ENCODE data around the gene MALAT1. TPM values are rescaled to one million over a fixed set of nuclear protein-coding genes. Genes with fewer than 3 reads are reported as not detected.
A peak's percentile ranks its signal among the peaks of the same experiment; 100 is the strongest.

The MALAT1 gene
- polyA plus RNA-seq, 1 experiment: 924 TPM

- no peak overlapping the region for H3K4me3 ChIP-seq (ENCODE audit: low read depth, low read length)
- no peaks in the 10 kb centered on the region for H3K27me3 ChIP-seq (ENCODE audit: control insufficient read depth, insufficient read depth, low read length)
- TF ChIP-seq CTCF (IDR thresholded peaks at IDR 0.05; ENCODE audit: insufficient read depth, low read depth, low read length): no peak
- CTCF ChIA-PET: interaction anchor here (0.8 to 7.3 kb wide), 7 partner anchors 12 to 123 kb away, joined by 3 to 62 read pairs (median 4); no protein-coding TSS in a partner anchor
- no peaks in the 10 kb centered on the region for H3K36me3 ChIP-seq (ENCODE audit: control insufficient read depth, insufficient read depth, low read length)
- POLR2A ChIA-PET: interaction anchor here (0.6 to 3.7 kb wide), 6 partner anchors 9 to 71 kb away, joined by 3 to 38 read pairs (median 6); partner anchors contain the start of gene NEAT1
- peak; percentile 86 for DNase-seq (ENCODE audit: low read depth)
These were observed 5.3 kb upstream of the MALAT1 start for GRCh38 chr11:65493367-65494176.

- POLR2A ChIA-PET: interaction anchor here (0.5 to 8.3 kb wide), 13 partner anchors 8 to 138 kb away, joined by 3 to 204 read pairs (median 11); partner anchors contain the start of gene NEAT1
- H3K4me3 ChIP-seq (ENCODE audit: low read depth, low read length): peak overlapping the region; percentile 30
- DNase-seq (ENCODE audit: low read depth): no peak
- H3K27me3 ChIP-seq (ENCODE audit: control insufficient read depth, insufficient read depth, low read length): no peaks in the 10 kb centered on the region
- CTCF ChIA-PET: interaction anchor here (0.6 to 4.7 kb wide), 8 partner anchors 9 to 181 kb away, joined by 3 to 55 read pairs (median 4); no protein-coding TSS in a partner anchor
- H3K36me3 ChIP-seq (ENCODE audit: control insufficient read depth, insufficient read depth, low read length): peaks cover 3% of the 10 kb centered on the region; the same call in 1 of the 2 replicates
- no peak for TF ChIP-seq CTCF (IDR thresholded peaks at IDR 0.05; ENCODE audit: insufficient read depth, low read depth, low read length)
These were observed 2.3 kb upstream of the MALAT1 start for GRCh38 chr11:65496304-65497140.

- TF ChIP-seq CTCF (IDR thresholded peaks at IDR 0.05; ENCODE audit: insufficient read depth, low read depth, low read length): no peak; the same call in 1 of the 2 replicates
- Histone ChIP-seq H3K27me3 (ENCODE audit: control insufficient read depth, insufficient read depth, low read length) (no peaks in the 10 kb centered on the region), H3K36me3 (ENCODE audit: control insufficient read depth, insufficient read depth, low read length) (peaks cover 4% of the 10 kb centered on the region; the same call in 1 of the 2 replicates), H3K4me3 (ENCODE audit: low read depth, low read length) (peak overlapping the region; percentile 63)
- POLR2A ChIA-PET: interaction anchor here (0.5 to 8.3 kb wide), 13 partner anchors 8 to 139 kb away, joined by 3 to 204 read pairs (median 11); partner anchors contain the start of gene NEAT1
- DNase-seq (ENCODE audit: low read depth): peak; percentile 89
- CTCF ChIA-PET: interaction anchor here (0.6 to 4.7 kb wide), 10 partner anchors 9 to 182 kb away, joined by 3 to 55 read pairs (median 4); no protein-coding TSS in a partner anchor
These were observed 1.5 kb upstream of the MALAT1 start for GRCh38 chr11:65497141-65498041.

DNA sequence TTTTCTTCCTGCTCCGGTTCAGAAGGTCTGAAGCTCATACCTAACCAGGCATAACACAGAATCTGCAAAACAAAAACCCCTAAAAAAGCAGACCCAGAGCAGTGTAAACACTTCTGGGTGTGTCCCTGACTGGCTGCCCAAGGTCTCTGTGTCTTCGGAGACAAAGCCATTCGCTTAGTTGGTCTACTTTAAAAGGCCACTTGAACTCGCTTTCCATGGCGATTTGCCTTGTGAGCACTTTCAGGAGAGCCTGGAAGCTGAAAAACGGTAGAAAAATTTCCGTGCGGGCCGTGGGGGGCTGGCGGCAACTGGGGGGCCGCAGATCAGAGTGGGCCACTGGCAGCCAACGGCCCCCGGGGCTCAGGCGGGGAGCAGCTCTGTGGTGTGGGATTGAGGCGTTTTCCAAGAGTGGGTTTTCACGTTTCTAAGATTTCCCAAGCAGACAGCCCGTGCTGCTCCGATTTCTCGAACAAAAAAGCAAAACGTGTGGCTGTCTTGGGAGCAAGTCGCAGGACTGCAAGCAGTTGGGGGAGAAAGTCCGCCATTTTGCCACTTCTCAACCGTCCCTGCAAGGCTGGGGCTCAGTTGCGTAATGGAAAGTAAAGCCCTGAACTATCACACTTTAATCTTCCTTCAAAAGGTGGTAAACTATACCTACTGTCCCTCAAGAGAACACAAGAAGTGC, 661 bp upstream of the MALAT1 start:
- CTCF ChIA-PET: interaction anchor here (0.8 to 4.7 kb wide), 9 partner anchors 10 to 82 kb away, joined by 3 to 55 read pairs (median 7); no protein-coding TSS in a partner anchor
- no peak for TF ChIP-seq CTCF (IDR thresholded peaks at IDR 0.05; ENCODE audit: insufficient read depth, low read depth, low read length)
- POLR2A ChIA-PET: interaction anchor here (0.6 to 8.3 kb wide), 17 partner anchors 9 to 402 kb away, joined by 3 to 204 read pairs (median 8); partner anchors contain the start of genes FOSL1 and NEAT1
- H3K4me3 ChIP-seq (ENCODE audit: low read depth, low read length): peak overlapping the region; percentile 63
- peaks cover 6% of the 10 kb centered on the region; the same call in 1 of the 2 replicates for H3K36me3 ChIP-seq (ENCODE audit: control insufficient read depth, insufficient read depth, low read length)
- no peak for DNase-seq (ENCODE audit: low read depth)
- no peaks in the 10 kb centered on the region for H3K27me3 ChIP-seq (ENCODE audit: control insufficient read depth, insufficient read depth, low read length)
